HG03097 (cell line): ENCODE data around the gene BEX1.
"Not testable (repeated sequence)": the region's sequence is repeated elsewhere in the genome, so short reads cannot be mapped to it uniquely, and the experiment has no call there.

ENCODE experiments used
- ATAC-seq: cut with Tn5 transposase; IDR thresholded peaks from one replicate; pipeline ENCODE4 v1.9.1; 2021; ENCODE audit not compliant: unreplicated experiment, low FRiP score

The BEX1 gene

DNA sequence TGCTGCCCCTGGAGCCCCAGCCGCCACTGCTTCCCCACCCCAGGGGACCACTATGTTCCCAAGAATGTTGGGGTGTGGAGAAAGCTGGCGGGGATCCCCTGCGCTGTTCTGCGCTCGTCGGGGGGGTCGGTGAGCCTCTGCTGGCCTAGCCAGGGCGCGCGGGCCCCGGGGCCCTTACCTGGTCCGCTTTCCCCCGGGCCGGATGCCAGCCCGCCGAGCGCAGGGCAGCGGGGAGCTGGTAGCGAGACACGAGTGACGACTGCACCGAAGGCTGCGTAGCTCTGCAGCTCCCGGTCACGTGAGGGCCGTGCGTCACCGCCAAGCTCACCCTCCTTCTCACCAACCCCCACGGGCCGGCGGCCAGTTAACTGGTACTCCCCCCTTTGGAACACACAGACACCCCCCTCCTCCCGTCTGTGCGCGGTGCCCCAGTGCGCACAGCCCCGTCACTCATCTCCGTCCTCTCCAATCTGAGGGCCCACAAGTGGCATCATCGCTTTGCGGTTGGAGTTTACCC, at the start of gene BEX1:
BEX1 (minus strand) TSS at position 254 of the 517 bp plus-strand sequence. CDS start 897 bp downstream, outside the sequence.
- ATAC-seq: no peak

DNA sequence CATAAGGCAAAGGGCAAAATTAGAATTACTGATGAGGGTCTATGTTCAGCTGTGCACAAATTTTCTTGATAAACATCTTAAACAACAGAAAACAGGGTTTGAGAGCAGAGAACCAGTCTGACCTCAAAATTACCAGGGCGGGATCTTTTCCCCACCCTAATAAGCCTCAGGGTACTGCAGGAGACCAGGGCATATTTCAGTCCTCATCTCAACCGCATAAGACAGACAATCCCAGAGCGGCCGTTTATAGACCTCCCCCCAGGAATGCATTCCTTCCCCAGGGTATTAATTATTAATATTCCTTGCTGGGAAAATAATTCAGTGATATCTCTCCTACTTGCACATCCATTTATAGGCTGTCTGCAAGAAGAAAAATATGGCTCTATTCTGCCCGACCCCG, 45.5 kb upstream of the BEX1 start:
- not testable (repeated sequence) for ATAC-seq

DNA sequence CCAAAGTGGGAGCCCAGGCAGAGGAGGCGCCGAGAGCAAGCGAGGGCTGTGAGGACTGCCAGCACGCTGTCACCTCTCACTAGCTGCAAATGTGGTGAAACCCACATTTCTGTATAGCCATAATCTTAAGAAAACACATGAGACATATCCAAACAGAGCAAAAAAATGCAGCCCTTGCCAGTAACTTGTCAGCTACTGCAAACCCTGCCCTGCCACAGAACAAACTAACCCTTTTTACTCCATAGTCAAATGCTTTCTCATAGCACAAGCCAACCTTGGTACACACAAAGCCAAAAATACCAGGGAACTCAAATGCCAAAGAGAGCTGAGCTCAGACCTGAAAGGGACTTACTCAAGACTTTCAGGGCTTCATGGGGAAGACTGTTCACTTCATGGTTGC, 43.9 kb upstream of the BEX1 start:
- ATAC-seq: no peak

DNA sequence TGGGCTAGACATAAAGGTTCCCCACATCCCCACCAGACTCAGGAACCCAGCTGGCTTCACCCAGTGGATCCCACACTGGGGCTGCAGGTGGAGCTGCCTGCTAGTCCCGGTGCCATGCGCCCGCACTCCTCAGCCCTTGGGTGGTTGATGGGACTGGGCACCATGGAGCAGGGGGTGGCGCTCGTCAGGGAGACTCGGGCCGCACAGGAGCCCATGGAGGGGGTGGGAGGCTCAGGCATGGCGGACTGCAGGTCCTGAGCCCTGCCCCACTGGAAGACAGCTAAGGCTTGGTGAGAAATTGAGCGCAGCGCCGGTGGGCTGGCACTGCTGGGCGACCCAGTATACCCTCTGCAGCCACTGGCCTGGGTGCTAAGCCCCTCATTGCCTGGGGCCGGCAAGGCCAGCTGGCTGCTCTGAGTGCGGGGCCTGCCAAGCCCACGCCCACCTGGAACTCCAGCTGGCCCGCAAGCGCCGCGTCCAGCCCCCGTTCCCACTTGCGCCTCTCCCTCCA, 43.3 kb upstream of the BEX1 start:
- ATAC-seq: not testable (repeated sequence)

DNA sequence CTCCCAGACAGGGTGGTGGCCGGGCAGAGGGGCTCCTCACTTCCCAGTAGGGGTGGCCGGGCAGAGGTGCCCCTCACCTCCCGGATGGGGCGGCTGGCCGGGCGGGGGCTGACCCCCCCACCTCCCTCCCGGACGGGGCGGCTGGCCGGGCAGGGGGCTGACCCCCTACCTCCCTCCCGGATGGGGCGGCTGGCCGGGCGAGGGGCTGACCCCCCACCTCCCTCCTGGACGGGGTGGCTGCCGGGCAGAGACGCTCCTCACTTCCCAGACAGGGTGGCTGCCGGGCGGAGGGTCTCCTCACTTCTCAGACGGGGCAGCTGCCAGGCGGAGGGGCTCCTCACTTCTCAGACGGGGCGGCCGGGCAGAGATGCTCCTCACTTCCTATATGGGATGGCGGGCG, 40.4 kb upstream of the BEX1 start:
- not testable (repeated sequence) for ATAC-seq

DNA sequence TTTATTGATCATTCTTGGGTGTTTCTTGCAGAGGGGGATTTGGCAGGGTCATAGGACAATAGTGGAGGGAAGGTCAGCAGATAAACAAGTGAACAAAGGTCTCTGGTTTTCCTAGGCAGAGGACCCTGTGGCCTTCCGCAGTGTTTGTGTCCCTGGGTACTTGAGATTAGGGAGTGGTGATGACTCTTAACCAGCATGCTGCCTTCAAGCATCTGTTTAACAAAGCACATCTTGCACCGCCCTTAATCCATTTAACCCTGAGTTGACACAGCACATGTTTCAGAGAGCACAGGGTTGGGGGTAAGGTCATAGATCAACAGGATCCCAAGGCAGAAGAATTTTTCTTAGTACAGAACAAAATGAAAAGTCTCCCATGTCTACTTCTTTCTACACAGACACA, 39.9 kb upstream of the BEX1 start:
- not testable (repeated sequence) for ATAC-seq

DNA sequence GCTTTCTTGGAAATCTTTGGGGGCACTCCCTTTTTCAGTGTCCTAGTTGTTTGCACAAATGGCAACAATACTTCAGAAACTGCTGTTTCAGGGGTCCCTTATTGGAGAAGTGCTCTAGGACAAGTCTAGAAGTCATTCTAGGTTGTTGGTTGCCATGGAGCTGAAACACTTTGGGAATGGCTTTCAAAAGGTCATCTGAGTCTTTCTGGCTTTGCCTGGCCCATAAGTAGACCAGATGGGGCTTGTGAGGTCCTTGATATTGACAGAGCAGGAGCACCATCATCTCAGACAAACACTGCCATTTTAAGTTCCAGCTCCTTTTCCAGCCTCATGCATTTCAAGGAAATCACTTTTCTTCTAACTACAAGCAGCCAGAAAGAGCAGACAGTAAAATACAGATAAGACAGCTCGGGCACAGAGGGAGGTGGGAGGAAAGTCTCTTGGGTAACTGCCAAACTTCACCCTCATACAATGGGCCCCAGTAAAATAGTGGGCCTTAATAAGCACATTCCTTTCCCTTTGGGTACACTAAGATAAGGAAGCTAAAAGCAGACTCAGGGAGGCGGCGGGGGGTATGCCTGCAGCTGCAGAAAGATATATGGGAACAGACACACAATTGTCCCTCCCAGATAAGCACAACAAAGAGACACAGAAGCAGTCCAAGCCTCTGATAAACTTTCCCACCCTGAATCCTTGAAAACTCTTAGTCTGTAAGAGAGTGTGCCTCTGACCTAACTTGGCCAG, 37.5 kb upstream of the BEX1 start:
- no peak for ATAC-seq

DNA sequence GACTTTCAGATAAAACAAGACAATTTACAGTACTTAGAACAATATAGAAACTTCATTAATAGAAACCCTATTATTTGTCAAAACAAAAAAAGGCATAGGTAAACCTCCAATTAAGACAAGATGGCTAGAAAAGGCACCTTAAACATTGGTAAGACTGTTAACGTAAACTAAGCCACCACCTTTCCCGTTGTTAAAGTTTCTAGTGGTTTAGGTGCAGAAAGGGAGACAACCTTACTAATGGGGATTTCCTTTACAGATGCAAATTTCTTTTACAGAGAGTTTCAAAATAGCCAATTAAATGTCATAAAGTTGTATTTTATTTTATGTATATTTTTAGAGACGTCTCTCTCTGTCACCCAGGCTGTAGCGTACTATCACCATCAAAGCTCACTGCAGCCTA, 36.5 kb upstream of the BEX1 start:
- ATAC-seq: no peak

DNA sequence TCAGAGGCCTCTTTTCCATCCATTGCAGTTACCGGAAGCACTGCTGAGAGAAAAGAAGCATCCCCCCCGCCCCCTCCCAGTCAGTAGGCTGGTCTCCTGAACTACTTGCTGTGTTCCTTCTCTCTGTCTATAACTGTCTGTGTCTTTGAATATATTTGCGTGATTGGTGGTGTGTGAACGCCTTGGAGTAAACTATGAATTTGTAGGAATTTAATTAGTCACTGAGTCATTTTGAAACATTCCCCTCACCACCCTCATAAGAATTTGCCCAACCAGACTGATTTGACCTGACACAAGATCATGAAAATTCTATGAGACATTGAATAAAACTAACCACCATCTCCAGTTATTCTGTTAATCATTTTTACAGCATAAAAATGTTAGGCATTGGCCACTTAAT, 35.7 kb upstream of the BEX1 start:
- ATAC-seq: no peak

DNA sequence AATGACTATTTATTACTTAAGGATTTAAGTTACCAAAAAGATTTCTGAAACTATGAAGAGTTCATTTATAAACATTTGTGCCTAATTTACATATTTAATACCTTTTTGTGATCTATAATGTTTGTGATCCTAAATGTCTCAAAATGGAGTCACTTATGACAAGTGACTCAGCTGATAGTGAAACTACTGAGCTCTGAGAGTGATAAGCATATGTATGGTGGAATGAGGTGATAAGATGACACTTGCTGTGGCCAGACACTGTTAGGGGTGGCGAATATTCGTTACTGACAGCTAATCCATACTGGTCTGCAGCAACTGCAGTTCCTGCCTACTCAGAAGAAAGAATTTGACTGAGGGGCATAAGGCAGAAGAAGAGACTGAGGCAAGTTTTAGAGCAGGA, 34.5 kb upstream of the BEX1 start:
- ATAC-seq: no peak

DNA sequence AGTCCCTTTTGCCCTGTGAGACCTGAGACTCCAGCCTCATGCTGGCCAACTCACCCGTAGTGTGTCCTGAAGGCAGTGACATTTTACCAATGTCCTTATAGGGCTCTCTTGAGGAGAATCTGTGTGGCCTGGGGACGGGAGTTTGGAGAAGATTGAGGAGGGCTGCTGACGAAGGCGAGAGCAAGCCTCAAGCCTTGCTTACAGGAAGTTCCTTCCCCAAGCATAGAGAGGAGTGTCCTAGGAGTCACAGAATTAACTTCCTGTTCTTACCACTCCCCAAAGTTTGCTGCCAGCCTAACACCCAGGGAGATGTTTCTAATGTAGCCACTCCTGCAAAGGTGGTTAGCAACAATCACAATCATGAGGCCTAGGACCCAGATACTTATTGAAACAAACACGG, 29.0 kb upstream of the BEX1 start, which contains the start of gene NXF3:
NXF3 (minus strand) TSS at position 202 of the 400 bp plus-strand sequence; CDS start at position 82, 120 bp downstream.
- no peak for ATAC-seq

DNA sequence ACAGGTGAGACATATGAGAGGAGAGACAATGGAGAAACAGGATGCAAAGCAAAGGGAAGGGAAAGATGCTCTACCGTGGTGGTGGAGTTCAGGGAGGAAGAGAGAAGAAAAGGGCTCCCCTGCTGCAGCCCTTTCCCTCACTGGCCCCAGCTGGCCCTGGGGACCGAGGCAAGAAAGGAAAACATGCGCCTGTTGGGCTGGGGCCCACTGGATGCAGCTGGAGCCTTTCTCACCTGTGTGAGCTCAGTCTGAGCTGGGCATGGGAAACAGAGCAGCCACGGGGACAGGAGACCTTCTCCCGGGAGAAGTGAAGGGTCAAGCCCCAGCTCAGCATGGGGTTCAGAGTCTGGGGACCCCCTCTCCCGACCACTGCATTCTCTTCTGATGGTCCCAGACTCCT, 17.1 kb upstream of the BEX1 start:
- ATAC-seq: no peak

DNA sequence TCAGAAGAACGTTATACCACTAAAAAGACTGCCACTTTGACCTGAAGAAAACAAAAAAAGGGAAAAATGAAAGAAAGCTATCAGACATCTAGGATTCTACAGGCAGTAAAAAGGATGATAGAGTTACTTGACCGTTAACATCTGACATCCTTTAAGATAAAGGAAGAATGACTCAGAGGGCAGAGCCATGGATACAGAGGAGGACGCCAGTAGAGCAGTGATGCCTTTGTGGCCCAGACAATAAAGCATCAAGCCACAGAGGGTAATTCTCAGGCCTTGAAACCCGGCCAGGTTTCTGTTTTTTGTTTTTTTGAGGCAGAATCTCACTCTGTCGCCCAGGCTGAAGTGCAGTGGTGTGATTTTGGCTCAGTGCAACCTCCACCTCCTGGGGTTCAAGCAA, 9.5 kb upstream of the BEX1 start:
- no peak for ATAC-seq

DNA sequence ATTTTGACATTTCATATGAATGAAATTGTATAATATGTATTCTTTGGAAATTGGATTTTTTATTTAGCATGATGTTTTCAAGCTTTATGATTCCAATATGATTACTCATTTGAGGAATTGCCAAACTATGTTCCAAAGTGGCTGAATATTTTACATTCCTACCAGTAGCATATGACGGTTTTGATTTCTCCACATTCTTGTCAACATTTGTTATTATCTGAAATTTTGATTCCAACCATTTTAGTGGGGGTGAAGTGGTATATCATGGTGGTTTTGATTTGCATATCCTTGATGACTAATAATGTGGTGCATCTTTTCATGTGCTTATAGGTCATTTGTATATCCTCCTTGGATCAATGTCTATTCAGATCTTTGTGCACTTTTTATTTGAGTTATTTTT, 2.6 kb upstream of the BEX1 start:
- no peak for ATAC-seq

DNA sequence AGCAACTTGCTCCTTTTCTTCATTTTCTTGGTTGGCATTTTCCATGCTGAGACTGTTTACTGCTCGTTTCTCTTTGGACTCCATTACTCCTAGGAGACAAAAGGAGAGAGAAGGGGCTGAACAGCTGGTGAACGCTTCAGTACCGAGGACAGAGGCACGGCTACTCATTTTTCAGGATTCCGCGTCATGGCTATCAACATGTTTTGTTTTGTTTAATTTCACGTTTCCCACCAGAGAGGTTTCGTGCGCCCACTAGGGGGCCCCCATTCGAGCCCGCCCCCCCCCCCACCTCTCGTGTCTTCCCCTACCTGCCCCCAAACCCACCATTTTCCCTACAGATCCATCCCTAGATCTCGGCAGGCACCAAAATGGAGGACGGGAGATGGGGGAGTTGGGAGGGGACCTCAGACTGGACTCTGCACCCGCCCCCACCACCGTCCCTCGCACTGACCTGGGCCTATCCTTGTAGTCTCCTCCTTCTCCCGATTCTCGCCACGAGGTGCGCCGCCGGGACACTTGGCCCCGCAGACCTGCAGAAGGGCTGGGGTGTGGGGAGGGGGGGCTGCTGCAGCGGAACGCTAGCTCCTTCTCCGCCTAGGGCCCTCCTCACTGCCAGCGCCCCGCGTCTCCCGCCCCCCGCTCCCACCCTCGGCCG, 653 bp downstream of the BEX1 start:
- no peak for ATAC-seq

DNA sequence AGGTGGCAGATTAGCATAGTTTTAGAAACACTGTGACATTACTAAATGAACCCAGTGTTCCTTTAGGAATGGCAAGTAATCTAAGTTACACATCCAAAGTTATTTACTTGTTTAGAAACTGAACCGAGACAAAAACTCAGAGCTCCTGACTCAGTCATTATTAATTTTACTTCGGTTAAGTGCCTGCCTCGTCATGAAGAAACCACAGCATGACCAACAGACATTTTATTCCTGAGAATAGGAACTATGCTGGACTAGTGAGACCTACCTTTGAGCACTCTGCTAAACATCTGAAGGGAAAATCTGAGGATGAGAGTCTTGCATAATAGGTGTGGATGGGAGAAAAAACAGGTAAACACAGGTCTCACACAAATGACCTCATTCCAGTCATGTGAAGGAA, 2.5 kb downstream of the BEX1 start:
- ATAC-seq: no peak

DNA sequence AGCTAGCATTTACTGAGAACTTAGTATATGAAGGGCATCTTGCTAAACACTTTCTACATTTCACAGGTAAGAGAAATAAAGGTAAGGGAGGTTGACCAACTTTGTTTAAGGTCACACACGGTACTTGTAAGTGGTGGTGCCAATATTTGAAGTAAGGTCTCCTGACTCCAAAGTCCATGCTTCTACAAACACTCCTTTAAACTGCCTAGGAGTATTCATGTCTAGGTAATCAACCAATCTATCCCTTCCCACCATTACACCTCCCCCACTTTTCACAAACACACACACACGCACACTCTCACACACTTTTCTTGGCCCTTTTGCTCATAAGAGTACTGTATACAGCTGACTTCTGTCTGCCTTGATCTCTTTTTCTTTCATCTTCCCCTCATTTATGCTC, 7.1 kb downstream of the BEX1 start:
- no peak for ATAC-seq

DNA sequence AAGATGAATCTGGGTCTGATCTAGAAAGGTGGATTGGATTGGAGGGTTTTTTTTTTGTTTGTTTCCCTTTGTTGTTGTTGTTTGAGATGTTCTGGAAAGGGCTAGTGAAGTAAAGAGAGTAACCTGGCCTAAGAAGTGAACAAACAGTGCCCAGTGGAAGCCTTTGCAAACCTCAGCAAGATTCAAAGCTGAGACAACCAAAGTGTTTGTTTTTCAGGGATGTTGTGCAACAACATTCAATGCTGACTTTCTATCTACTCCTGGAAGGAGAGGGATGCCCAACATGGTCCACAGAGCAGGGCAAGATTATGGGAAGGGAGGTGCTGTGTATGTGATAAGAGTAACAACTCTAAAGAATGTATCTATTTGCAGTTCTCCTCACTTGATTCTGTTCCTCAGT, 11.3 kb downstream of the BEX1 start:
- no peak for ATAC-seq

DNA sequence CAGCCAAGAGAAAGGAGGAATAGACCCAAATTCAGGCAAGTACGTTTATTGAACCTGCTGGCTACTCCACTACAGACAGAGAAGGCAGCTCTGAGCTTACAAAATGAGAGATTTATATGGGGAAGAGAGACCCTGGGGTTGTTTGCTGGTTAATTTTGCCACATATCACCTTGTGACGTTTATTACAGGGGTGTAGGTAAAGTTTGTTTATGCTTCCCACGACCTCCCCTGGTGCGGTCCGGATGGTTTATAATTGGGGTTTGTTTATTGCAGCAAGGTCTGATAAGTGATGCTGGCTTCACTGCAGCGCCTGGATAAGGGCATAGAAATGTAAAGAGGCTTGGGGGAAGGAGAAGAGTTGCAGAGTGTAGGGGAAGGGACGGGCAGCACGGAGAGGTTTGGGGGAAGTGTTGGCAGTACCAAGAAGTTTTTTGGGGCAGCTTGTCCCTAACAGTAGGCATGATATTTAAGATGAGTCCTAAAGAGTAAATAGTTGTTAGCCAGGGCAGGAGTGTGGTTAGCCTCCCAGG, 12.6 kb downstream of the BEX1 start:
- ATAC-seq: no peak

DNA sequence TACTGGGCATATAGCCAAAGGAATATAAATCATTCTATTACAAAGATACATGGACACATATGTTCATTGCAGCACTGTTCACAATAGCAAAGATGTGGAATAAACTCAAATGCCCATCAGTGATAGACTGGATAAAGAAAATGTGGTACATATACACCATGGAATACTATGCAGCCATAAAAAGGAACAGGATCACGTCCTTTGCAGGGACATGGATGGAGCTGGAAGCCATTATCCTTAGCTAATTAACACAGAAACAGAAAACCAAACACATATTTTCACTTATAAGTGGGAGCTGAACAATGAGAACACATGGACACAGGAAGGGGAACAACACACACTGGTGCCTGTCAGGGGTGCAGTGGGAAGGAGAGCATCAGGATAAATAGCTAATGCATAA, 30.6 kb downstream of the BEX1 start:
- ATAC-seq: not testable (repeated sequence)

DNA sequence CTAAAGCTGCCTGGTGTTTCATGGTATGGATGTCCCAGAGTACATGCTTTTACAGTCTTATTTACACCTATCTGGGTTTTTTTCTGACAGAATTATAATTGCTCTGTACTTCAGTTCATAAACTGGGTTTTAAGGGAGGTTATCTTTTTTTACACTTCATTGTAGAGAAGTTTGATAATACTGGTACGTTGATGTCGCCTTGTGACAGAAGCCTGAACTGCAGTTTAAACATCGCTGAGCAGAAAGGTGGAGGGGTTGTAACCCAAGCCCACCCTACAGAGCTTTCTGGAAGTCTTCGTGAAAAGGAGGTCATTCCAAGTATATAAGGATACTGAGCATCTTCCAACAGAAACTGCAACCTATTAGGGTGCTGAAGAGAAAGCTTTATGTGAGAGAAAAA, 46.4 kb downstream of the BEX1 start:
- no peak for ATAC-seq

DNA sequence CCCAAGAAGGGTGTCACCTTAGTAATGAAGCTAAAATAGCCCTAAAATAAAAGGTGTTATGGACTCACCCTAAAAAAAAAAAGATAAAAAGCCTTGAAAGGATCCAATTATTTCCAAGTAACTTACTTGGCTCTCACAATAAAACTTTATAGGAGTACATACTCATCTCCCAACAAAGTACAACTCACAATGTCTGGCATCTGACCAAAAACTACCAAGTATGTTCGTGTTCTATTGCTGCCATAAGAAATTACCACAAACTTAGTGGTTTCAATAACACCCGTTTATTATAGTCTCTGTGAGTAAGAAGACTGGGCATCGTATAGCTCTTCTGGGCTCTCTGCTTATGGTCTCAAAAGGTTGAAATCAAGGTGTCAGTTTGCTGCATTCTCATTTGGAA, 51.0 kb downstream of the BEX1 start:
- ATAC-seq: no peak
